OCI-M2 (cell line): ENCODE data around the gene RCOR1.
"Not testable (repeated sequence)": the region's sequence is repeated elsewhere in the genome, so short reads cannot be mapped to it uniquely, and the experiment has no call there.

Experiments used
- DNase-seq: peaks from one replicate; lab custom pipeline; 2025; ENCODE audit not compliant: unreplicated experiment; lab: John Stamatoyannopoulos, UW

The RCOR1 gene

DNA sequence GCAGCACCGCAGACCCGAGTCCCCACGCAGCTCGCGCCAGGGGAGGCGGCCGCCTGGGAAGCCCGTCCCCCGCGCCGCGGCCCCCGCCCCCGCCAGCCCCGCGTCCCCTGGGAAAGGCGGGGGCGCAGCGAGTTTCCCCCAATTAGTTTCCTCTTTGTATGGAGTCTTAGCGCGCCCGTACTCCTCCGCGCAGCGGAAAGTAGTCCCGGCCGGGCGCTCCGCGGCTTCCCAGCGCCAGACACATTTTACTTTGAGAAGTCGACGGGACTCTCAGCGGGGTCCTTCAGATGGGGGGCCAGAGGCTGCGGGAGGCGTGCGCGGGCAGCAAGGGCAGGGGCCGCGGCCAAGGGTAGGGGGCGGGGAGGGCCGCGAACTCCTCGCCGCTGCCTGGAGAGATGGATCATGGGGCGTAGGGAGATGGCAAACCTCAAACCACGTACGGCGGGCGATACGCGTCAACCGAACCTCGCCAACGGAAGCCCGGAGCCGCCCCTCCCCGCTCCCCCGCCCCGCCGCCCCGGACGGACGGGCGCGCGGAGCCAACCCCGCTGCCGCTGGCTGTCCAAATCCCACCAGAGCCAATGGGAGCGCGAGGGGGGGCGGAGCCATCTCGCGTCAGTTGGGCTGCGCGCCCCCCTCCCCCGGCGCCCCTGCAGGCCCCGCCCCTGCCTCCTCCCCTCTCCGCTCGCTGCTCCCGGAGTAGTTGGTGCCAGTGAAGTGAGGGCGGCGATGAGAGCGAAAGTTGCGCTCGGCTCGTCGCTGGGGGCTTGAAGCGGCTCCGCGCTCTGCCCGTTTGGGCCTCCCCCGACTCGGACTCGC, at the start of gene RCOR1:
RCOR1 (plus strand) TSS at position 706 of the 819 bp plus-strand sequence. CDS start 238 bp downstream, outside the sequence.
- peak; percentile 90 for DNase-seq

GRCh38 chr14:102544046-102544746, 48.3 kb upstream of the RCOR1 start:
- no peak for DNase-seq

GRCh38 chr14:102544747-102545460, 47.5 kb upstream of the RCOR1 start:
- no peak for DNase-seq

DNA sequence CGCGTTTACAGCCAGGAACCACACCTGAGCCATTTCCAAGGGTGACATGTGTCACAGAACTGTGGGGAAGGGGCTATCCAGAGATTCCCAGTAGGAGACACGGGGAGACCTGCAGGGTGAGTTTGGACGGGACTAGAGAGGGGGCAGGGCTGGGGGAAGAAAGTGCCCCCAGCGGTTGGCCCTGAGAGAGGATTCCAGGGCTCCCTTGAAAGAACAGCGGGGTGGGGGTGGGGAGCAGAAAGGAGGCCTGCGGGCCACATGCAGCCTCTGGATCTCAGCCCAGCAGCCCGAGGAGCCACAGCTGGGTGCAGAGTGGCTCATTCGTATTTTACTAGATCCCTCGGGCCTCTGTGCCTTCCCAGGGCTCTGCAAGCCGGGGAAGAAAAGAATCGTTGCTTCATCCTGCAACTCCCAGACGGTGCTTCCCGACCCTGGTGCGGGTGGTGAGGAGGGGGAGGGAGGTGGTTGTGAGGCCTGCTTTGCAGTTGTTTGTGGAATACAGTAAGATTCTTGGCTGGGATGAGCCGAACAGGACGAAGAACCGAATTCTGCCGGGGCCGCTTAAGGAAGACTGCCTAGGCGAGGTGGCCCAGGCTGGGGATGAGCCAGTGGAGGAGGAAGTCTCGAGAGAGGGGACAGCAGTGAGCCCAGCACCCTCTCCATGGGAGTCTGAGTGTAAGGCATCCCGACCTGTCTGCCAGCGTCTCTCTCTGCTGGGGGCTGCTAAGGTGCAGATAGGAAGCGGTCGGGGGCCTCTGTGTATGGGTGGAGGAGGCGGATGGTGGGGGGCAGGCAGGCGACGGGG, 46.8 kb upstream of the RCOR1 start:
- DNase-seq = no peak

GRCh38 chr14:102548616-102549240, 43.7 kb upstream of the RCOR1 start:
- no peak for DNase-seq

DNA sequence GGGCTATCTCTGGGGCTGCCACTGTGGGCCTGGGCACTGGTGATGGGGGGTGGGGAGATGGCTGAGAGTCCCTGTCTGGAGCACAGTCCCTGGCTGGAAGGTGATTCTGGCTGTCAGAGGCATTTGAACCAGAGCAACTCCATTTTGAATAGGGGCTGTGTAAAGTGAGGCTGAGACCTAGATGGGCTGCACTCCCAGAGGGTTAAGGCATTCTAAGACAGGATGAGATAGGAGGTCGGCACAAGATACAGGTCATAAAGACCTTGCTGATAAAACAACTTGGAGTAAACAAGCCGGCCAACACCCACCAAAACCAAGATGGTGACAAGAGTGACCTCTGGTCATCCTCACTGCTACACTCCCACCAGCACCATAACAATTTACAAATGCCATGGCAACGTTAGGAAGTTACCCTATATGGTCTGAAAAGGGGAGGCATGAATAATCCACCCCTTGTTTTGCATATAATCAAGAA, 41.5 kb upstream of the RCOR1 start:
- DNase-seq = not testable (repeated sequence)

GRCh38 chr14:102551995-102552705, 40.3 kb upstream of the RCOR1 start:
- no peak for DNase-seq

DNA sequence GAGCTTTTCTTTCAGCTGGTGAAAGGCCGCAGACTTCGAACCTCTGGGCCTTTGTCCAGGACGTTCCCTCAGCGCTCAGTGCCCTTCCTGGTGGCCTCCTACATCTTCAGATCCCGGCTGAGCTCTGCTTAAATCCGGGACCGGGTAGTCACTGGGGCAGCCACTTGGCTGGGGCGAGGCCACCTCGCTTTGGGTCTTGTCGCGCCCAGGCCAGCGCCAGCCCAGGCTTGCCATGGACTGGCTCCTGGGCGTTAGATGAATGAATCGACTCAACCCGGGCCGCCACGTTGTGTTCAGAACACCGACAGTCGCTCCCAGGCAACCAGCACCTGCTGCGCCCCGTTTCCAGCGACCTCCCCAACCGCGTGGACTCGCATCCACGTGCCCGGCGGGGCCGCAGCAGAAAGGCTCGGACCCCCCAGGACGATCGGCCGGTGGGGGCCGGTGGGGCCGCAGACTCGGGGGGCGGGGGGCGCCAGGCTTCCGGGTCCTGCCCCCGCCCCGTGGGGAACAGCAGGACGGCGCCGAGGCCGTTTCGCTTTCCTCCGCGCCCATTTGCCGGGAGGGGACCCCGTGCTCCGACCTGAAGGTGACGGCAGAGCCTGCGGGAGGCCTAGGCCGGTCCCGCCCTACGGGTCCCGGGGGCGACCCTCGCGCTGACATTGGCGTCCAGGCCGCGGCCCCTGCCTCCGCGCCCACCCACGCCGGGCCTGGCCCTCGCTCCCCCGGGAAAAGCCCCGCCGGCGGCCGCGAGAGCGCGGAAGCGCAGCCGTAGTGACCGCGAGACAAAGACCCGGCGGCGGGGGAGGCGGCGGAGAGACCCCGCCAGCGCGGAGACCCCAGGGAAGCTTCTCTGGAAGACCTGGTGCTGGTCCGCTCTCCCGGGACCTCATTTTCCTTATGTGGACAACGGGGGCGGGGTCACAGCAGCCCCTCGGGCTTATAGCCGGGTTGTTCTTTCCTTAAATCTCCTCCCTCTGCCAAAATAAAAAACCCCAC, 37.3 kb upstream of the RCOR1 start:
- no peak for DNase-seq

DNA sequence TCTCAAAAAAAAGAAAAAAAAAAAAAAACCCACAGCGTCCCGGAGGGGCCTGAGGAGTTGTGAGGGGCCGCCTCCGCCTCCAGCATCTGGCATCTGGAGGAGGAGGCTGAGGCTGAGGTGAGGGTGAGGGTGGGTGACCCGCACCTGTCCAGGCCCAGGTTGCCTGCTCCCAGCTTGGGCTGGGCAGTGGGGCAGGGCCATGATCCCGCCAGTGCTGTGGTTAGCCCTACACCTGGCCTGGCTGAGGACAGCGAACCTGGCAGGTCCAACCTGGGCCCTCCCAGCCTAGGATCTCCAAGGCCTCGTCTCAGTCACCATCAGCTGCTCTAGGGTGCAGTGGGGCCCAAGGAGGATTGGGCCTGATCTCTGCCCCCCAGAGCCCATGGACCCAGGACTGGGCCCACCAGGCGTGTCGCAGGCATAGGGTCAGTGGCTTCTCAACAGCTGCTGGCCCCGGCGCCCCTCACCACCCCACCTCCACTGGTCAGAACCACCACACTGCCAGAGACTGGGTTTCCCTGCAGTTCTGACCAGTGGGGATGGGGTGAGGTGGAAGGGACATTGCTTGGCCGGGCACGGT, 36.3 kb upstream of the RCOR1 start:
- DNase-seq = no peak

- DNase-seq = no peak
These were observed 34.8 kb upstream of the RCOR1 start for GRCh38 chr14:102557434-102558226.

DNA sequence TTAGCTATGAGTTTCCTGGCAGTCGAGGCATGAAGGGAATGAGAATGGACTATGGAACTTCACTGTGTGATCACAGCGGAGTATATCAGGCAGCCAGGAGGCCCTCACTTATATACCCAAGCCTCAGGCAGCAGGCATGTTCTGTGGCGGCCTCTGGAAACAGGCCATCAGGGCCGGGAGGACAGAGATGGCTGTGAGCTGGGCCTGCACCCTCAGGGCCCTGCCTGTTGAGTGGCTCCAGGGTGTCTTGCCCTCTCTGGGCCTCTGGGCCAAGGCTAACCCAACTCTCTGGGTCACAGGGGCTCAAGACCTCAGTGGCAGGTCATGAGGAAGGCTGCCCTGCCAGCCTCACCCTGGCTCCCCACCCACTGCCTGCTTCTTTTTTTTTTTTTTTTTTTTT, 33.9 kb upstream of the RCOR1 start:
- no peak for DNase-seq

- no peak for DNase-seq
These were observed 31.8 kb upstream of the RCOR1 start for GRCh38 chr14:102560458-102561261.

- no peak for DNase-seq
These were observed 27.0 kb upstream of the RCOR1 start for GRCh38 chr14:102565331-102565887.

GRCh38 chr14:102565959-102566358, 26.5 kb upstream of the RCOR1 start:
- DNase-seq = no peak

- no peak for DNase-seq
These were observed 24.3 kb upstream of the RCOR1 start for GRCh38 chr14:102568115-102568614.
